GM19467 (cell line): ENCODE measurements around the gene CCDC12.
A peak's percentile ranks its signal among the peaks of the same experiment; 100 is the strongest.

Experiments used
- ATAC-seq: cut with Tn5 transposase; IDR thresholded peaks from one replicate; pipeline ENCODE4 v1.9.1; 2021; ENCODE audit warnings: mild to moderate bottlenecking, moderate library complexity; ENCODE audit not compliant: unreplicated experiment

Gene CCDC12

DNA sequence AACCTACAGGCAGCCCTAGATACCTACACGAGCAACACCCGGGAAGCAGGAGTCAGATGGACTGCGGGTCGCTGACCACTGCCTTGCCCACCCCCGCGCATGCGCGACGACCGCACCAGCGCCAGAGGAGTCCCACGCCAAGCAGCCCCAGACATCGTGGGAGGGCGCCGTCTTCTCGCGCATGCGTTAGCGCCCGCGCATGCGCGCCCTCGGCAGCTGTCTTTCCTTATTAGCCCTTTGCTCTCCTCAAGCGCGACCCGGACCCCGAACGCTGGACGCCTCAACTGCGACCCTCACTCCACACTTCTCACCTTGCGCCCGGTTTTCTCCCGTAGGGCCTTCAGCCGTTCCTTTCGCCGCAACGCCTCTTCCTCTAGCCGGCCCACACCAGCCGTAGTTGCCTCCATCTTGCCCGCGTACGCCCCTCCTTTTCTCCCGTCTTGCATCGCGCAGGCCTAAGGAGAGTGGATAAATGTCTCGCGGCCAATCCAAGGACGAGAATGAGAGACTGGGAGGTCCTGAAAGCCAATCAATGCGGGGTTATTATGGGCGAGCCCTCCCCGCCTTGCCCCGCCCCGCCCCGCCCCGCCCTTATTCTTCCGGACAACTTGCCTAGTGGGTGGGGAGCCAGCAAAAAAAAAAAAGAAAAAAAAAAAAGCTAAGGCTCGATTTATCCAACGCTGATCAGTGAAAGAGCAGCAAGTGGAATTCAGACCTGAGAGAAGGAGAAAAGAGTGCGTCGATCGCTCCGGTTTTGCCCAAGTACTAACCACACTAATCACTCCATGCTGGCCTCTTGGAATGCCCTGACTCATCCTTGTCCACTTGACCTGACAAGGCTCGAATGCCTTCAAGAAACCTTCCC lies at the start of gene CCDC12:
CCDC12 (minus strand) TSS at position 420 of the 865 bp plus-strand sequence; CDS start at position 407, 13 bp downstream.
- ATAC-seq: peak; percentile 51

DNA sequence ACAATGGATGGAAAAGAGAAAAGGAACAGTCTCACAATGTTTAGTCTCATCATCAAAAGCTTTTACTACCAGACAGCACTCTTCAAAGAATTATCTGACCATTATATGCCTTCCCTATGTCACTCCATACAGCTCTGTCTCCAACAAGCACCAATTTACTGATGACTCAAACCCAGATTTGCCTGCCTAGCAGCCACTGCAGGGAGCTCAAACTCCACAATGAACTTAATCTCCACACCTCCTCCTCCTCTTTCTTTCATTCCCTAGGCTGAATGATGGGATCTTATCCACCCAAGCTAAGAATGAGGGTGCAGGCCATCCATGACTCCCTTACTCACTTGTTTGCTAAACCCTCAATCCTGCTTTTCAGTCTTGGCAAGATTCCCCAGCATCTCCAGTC lies 48.4 kb upstream of the CCDC12 start:
- no peak for ATAC-seq

DNA sequence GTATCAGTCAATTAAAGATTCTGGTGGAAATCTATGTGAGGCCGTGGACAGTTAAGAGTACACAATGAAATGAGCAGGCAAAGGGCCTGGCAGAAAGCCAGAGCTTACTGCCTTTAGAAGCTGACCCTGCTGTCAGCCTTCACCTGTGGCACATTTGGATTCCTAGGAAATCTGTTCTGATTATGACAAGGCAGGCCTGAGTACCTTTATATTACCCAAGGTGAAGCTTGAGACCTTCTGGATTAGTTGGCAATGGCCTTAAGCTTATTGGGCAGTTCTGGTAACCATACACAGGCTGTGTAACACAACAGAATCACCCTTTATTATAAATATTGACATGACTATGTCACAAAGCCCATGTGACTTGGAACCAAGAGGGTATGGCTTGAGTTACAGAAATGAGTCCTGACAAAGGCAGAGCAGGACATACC lies 46.1 kb upstream of the CCDC12 start:
- no peak for ATAC-seq

DNA sequence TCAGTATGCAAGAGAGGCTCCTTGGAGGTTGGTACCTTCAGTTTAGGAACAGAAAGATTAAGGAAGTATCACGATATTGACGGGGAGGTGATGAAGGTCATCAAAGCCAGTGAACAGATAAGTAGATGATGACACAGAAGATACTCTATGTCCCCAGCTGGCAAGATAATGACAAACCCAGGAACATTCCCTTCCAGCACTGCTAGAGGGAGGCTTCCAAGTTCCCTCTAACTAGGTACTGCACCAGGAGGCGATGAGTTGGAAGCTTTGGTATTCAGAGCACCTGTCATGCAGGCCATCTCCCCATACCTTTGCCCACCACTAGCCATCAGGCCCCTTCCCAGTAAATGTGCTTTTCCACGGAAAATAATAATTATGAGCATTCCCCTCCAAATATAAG lies 43.8 kb upstream of the CCDC12 start:
- no peak for ATAC-seq

DNA sequence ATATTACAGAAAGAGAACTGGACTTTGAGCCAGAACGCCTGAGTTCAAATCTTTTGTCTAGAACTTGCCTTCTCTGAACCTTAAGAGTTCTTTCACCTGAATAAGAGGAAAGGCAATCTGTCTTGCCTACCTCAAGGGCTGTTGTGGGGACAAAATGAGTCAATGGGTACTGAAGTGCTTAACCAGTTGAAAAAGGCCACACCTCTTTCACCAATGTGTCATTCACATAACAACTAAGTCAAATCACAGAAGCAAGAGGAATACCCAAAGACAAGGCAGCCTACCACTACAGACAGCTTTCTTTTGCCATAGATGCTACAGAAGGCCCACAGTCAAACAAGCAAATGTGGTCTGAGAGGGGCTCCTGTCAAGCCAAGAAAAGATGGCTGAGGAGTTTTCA lies 42.7 kb upstream of the CCDC12 start:
- no peak for ATAC-seq

DNA sequence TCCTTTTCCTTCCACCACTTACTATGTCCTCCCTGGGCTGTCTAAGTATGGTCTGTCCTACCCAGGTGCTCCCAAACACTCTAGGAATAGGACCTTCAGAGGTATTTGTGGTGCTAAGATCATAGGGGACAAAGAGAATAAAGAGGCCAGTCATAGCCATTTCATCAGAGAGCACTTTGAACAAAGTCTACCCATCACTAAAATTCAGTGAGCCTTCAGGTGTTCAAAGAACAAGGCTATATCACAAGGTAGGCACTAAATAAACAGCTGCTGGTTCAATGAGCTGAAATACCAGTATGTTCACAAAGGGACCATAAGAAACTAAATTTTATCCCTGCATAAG lies 41.7 kb upstream of the CCDC12 start:
- no peak for ATAC-seq

DNA sequence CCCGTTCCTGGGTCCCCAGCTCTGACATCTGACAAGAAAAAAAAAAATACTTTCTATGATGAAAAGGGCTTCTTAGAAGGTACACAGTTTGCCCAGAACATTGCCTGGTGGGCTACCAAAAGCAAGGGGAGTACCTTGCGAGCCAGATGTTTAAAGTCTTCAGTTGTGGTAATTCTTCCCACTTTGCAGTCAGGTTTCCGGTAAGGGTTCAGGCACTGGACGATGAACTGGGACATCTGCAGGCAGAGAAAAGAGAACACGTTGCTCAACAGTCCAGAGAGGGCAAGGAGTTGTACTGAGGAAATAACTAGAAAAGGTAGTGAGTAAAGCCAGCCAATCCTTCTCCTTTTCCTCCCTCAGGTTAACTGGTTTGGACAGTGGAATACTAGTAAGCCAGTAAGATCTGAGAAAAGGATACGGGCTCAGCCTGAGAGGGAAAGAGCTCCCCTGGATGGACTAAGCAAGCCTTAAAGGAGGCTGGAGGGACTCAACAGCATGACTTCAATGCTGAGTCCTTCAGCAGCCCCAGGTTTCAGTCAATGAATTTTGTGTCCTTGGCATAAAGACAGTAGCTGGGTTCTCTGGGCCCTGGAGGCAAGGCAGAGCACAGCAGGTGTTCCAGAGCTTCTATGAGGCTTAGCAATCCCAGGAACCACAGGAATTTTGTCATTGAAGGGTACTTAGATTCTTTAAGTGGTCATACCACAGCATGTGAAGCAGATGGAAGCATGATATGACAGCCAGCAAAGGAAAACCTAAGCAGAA lies 41.1 kb upstream of the CCDC12 start:
- ATAC-seq: no peak

DNA sequence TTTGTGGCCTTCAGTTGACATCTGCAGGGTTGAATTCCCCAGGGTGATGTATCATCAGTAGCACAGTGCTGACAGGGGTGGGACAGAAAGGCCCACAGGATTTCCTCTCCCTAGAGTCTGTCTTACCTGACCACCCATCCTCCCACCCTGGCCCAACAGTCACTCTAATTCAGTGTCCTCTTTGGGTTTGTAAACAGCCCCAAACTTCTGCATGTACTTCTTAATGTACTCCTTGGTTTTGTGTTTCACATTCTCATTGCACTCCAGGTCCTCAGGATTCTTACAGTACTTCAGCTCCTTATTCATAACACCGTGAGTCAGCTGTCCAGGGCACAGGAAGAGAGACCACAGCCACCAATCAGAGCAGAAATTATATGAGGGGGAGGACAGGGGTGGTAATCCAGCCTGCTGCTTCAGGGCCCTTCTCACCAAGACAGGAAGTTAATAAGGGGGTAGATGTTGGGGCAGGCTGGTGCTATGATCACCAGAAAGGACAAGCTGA lies 40.4 kb upstream of the CCDC12 start:
- no peak for ATAC-seq

DNA sequence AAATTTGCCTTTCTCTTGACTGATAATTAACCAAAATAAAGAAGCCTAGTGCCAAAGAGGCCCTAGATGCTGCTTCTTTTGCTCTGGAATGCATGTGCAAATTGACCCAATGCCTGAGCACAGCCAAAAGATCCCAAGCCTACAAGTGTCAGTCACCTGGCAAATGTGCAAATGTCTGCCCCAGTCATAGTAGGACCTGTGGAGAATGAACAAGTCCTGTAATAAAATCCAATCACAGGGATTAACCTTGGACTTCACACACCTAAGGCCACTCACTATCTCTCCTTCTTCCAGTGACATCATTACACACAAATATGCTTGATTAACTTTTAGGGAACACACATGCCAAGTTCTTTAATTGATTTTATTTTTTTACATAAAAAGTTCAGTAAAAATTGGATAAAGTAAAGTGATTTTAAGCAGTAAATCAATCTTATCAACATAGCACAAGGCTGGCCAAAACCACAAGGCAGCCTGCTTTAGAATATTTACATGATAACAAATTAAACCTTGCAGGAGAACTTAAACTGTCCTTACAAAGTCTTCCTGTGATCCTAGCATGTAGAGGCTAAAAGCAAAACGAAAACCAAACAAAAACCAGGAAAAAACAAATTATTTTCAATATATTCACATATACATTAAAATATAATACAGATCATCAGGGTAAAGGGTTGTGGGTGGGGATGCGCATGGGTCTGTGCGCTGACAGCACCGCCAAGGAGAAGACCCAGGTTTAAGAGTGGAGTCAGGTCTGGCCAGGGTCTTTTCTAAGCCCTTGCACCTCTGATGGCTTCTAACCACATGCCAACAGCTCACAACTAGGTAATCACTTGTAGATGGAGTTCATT lies 39.8 kb upstream of the CCDC12 start:
- no peak for ATAC-seq

DNA sequence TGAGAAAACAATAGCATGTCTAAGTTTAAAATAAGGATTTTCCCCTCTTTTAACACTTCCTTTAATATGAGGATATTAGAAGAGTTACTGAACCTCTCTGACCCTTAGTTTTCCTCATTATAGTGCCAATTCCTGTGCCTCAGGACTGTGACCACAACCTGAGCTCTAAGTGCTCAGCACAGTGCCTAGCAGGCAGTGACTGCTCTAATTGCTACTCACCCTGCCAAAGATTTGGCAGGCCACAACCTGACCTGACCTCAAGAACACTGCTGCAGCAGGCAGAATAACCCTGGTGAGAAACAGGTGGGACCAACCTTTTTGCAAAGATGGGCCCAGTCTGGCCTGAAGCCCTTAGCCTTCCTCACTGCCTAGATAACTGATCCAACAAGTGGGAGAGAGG lies 38.6 kb upstream of the CCDC12 start:
- ATAC-seq: no peak

DNA sequence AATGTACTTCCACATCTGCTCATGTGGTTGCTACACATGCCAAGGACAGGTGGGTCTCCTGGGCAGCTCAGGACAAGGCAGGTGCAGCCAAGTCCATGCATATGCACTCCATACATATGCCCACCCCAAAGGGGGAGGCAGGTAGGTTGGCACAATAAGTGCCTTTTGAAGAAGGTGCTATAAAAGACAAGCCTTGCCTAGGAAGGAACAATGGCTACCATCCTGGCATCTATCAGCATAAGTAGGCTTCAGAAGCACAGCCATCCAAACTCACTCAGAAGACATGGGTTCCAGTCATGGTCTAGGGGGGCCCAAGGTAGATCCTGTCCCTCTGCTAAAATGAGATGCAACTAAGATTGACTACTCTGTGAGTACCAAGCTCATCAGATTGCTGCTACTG lies 37.5 kb upstream of the CCDC12 start:
- no peak for ATAC-seq

DNA sequence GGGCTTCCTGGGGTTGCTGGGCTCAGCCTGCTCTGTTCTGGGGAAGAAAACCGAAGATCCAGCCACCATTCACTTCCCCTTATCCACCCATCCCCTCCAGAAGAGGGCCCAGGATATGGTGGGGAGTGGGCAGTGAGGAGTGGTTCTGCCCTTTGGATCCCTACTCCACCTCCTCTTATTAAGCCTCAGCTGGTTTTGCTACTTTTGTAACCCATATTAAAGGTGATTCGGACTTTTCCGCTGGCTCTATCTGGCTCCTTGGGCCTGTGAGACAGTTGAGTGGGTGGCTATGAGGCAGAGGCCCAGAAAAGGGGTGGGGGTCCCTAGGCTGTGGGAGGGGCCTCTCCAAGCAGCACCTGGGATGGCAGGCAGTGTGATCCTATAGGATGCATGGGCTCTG lies 36.7 kb upstream of the CCDC12 start:
- no peak for ATAC-seq

DNA sequence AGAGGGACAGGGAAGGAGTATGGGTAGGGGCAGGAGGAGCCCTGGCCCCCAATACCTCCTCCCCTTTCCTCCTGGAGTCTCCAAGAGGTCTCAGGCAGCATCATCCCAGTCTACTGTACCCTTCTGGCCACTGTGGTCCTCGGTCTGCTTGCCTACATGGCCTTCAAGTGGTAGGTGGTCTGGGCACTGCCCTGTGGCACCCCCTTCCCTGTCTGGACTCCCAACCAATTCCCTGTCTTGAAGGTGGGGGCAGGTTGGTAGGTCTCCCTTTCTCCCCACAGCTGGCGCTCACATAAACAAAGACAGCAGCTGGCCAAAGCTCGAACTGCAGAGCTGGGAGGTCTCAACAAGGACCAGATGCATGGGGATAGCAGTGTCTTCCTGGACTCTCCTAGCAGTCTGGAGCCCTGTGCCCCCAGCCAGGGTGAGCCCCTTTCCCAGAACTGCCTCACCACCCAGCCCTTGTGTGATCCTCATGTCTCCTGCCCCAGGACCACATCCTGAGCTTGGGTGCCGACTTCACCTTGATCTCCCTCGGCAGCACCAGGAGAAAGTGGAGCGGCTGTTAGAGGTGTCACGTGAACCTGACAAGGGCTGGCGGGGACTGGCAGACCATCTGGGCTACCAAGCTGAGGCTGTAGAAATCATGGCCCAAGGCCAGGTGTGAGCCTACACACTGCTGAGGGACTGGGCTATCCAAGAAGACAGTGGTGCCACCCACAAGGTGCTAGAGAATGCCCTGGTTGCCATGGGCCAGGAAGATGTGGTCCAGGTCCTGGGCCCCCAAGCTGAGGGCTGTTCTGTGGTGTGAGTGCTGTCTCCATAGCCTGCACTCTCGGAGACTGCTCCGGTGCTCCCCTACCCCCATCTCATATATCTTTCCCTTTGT lies 36.0 kb upstream of the CCDC12 start:
- no peak for ATAC-seq

DNA sequence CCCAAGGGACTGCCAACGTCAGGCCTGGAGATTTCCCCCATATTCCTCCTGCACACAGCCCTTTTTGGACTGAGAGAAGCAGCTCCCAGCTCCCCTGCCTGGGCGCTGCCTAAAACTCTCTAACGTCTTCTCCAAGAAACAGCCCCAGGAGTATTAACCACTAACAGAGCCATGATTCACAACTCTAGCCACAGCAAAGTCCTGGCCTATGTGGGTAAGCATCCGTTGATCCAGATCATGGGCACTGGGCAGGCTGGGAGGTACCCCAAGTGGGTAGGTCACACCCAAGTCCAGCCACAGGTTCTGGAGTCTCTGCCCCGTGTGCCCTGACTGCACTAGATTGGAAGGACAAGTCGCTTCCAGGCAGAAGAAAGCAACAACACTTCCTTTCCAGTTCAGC lies 34.8 kb upstream of the CCDC12 start:
- ATAC-seq: no peak

DNA sequence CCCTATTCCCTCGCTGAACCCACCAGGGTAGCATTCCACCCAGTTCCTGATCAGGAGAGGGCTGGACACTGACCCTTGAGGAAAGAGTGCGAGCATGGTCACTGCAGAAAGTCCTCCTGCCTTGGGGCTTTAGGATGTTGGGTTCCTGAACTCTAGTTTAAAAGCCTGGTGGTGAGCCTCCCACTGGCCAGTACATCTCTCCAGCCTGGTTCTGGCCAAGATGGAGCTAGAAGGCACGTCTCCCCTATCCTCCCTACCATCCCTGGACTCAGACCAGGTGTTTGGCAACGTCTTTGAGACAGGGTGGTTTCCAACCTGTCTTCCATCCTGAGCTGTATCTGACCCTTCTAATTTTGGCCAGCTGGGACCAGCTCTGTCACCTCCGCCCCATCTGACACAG lies 34.4 kb upstream of the CCDC12 start:
- no peak for ATAC-seq

DNA sequence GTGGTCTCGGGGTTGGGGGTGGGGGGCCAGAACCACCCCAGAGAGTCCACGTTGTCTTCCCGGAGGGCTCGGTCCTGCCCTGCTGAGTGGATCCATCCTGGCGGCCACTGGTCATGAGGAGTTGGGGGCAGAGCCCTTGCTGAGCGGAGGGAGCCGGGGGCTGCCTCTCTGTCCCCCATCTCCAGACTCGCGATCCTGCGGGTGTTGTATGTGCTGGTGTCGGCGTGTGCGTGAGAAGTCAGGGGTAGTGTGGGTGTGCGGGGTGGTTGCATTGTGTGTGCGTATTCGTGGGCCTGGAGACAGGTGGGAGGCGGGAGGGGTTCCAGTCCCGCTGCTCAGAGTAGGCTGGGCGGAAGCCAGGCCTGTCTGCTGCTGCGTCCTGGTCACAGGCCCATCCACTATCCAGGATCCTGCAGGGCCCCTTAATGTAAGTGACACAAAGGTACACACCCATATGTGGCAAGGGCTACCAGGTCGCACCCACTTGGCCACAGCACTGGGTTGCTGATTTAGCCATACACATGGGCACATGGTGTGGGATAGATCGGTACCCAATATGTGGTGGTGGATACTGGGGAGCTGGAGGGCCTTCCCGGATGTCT lies 33.7 kb upstream of the CCDC12 start:
- ATAC-seq: no peak

DNA sequence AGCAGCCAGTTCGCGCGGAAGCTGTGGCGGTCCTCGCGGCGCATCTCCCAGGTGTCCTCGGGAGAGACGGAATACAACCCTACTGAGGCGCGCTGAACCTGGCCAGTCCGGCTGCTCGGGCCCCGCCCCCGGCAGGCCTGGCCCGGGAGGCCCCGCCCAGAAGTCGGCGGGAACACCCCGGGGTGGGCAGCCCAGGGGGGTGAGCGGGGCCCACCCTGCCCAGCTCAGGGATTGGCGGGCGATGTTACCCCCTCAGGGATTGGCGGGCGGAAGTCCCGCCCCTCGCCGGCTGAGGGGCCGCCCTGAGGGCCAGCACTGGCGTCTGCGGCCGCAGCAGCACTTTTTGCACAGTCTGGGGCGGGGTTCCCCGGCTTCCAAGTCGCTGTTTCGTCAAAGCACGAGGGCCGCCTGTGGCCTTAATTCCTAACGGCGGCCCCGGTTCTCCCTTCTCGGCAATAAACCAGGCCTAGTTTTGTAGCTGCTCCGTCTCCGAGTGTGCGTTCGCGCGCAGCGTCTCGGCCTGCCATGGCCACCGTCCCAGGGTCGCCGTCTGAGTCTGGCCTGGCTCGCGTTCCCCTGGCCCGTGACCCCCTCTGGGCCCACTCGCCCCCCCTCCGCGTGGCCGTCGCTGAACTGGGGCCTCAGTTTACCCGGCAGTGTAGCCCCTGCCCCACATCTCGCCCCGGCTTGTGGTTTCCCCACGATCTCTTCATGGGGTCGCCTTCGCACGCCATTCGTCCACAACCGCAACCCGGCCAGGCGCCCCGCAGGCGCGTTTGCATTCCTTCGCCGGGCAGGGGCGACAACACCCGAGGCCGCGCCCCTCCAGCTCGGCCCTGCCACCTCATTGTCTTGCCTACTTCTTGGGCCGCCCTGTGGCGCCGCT lies 32.9 kb upstream of the CCDC12 start:
- ATAC-seq: peak; percentile 69

DNA sequence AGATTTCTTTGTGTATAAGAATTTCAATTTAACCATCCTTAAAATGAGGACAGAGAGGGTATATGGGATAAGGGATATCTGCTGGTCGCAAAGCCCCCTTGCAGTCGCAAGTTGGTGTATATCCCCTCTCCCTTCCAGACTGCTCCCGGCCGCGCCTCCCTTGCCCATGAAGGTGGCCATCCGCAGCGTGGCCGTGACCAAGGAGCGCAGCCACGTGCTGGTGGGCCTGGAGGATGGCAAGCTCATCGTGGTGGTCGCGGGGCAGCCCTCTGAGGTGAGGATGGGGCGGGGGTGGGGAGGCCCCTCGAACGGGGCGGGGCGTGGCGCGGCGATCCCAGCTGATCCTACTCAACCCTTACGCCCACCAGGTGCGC lies 32.3 kb upstream of the CCDC12 start:
- no peak for ATAC-seq

DNA sequence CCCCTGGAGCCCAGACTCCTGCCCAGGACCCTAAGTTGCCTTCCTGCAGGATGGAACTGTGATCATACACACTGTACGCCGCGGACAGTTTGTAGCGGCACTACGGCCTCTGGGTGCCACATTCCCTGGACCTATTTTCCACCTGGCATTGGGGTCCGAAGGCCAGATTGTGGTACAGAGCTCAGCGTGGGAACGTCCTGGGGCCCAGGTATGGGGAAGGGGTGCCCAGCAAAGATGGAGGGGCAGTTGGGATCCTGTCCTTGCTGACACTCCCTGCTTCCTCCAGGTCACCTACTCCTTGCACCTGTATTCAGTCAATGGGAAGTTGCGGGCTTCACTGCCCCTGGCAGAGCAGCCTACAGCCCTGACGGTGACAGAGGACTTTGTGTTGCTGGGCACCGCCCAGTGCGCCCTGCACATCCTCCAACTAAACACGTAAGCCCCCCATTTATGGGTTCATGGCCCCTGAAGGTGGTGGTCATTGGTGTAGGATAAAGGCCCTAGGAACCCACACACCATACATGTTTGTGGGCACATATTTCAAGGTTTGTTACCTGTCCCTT lies 31.8 kb upstream of the CCDC12 start:
- no peak for ATAC-seq
